Karpas-422 (cell line): ENCODE data around the gene S100A1. TPM values are rescaled to one million over a fixed set of nuclear protein-coding genes. Genes with fewer than 3 reads are reported as not detected.

Experiments used
- DNase-seq: peaks from one replicate; pipeline ENCODE4 v3.0.0-alpha.2; 2015
- H2AFZ ChIP-seq: fragments of 200-600 bp; sonication (generic); 2 replicates; pipeline ENCODE4 v1.6.1; 2014; ENCODE audit warnings: antibody characterized with exemption, low read length, mixed read lengths
- H3K27ac ChIP-seq: fragments of 200-600 bp; sonication (generic); 2 replicates; pipeline ENCODE4 v1.5.1; 2014; ENCODE audit warnings: mild to moderate bottlenecking, low read length, moderate library complexity
- H3K27me3 ChIP-seq: fragments of 200-600 bp; sonication (generic); 2 replicates; pipeline ENCODE4 v1.6.1; 2014; ENCODE audit warnings: low read length, mixed read lengths
- H3K36me3 ChIP-seq: fragments of 200-600 bp; sonication (generic); 2 replicates; pipeline ENCODE4 v1.6.1; 2014; ENCODE audit warnings: low read length, mixed read lengths; ENCODE audit not compliant: insufficient read depth
- H3K4me1 ChIP-seq: fragments of 200-600 bp; sonication (generic); 2 replicates; pipeline ENCODE4 v1.6.1; 2014; ENCODE audit warnings: mild to moderate bottlenecking, low read length, mixed read lengths
- H3K4me2 ChIP-seq: fragments of 200-600 bp; sonication (generic); 2 replicates; pipeline ENCODE4 v1.6.1; 2014; ENCODE audit warnings: low read length, low read depth, mild to moderate bottlenecking; ENCODE audit not compliant: poor library complexity, severe bottlenecking
- H3K4me3 ChIP-seq: fragments of 200-600 bp; sonication (generic); 2 replicates; pipeline ENCODE4 v1.5.1; 2014; ENCODE audit warnings: mild to moderate bottlenecking, antibody characterized with exemption, low read length, mixed read lengths
- H3K79me2 ChIP-seq: fragments of 200-600 bp; sonication (generic); 2 replicates; pipeline ENCODE4 v1.6.1; 2014; ENCODE audit warnings: mild to moderate bottlenecking, low read length, mixed read lengths
- H3K9ac ChIP-seq: fragments of 200-600 bp; sonication (generic); 2 replicates; pipeline ENCODE4 v1.6.0; 2014; ENCODE audit warnings: low read length
- H3K9me2 ChIP-seq: fragments of 200-600 bp; sonication (generic), shearing (Covaris generic); replicated peaks from 2 replicates; pipeline ENCODE4 v1.6.0; 2014; ENCODE audit warnings: mild to moderate bottlenecking, low read length, moderate library complexity; ENCODE audit not compliant: insufficient read depth
- H3K9me3 ChIP-seq: fragments of 300-700, 200-600 bp; sonication (generic); 2 replicates; pipeline ENCODE4 v1.6.1; 2014; ENCODE audit warnings: low read length, mixed read lengths
- H4K20me1 ChIP-seq: fragments of 200-600 bp; sonication (generic); 2 replicates; pipeline ENCODE4 v1.6.1; 2014; ENCODE audit warnings: mild to moderate bottlenecking, antibody characterized with exemption, low read length, low read depth; ENCODE audit not compliant: insufficient read depth
- total RNA-seq: library from RNA; depleted of rRNA; stranded (reverse); fragments of >200 nt; shearing (Covaris generic); gene quantifications from 2 replicates; pipeline ENCODE4 v1.2.3, GENCODE V29; 2014; ENCODE audit warnings: low replicate concordance

The S100A1 gene
- total RNA-seq, 1 experiment from 2014 or later, result 15.9 TPM

GRCh38 chr1:153612111-153612754 is 16.0 kb upstream of the S100A1 start:
- Histone ChIP-seq H2AFZ (no peak overlapping the region), H3K4me2 (no peak overlapping the region), H3K36me3 (no peaks in the 10 kb centered on the region), H3K9me2 (no peaks in the 10 kb centered on the region), H3K79me2 (no peaks in the 10 kb centered on the region), H4K20me1 (no peaks in the 10 kb centered on the region), H3K4me3 (no peak overlapping the region), H3K9ac (no peak overlapping the region), H3K27ac (no peak overlapping the region), H3K27me3 (no peaks in the 10 kb centered on the region), H3K9me3 (no peaks in the 10 kb centered on the region), H3K4me1 (peaks cover 4% of the 10 kb centered on the region)
- no peak for DNase-seq

- Histone ChIP-seq H3K9me2 (no peaks in the 10 kb centered on the region), H3K9ac (no peak within 1 kb of the TSS), H3K27me3 (no peaks in the 10 kb centered on the region), H2AFZ (no peak within 1 kb of the TSS), H3K4me2 (no peak within 1 kb of the TSS), H3K4me1 (peaks cover under 1% of the 10 kb centered on the region; the same call in 1 of the 2 replicates), H3K9me3 (no peaks in the 10 kb centered on the region), H3K4me3 (no peak within 1 kb of the TSS), H3K79me2 (no peaks in the 10 kb centered on the region), H3K36me3 (no peaks in the 10 kb centered on the region), H3K27ac (no peak within 1 kb of the TSS), H4K20me1 (no peaks in the 10 kb centered on the region)
- DNase-seq, result no peak
Observed at GRCh38 chr1:153612755-153613331, 15.4 kb upstream of the S100A1 start, which contains the start of gene S100A16. Gene S100A16 (minus strand): TSS chr1:153613137. CDS start chr1:153608151, 4,986 bp downstream.

- Histone ChIP-seq H3K9me3 (no peaks in the 10 kb centered on the region), H3K4me2 (no peak overlapping the region), H3K27ac (no peak overlapping the region), H3K9me2 (no peaks in the 10 kb centered on the region), H3K36me3 (no peaks in the 10 kb centered on the region), H3K9ac (no peak overlapping the region), H3K4me3 (no peak overlapping the region), H4K20me1 (no peaks in the 10 kb centered on the region), H2AFZ (no peak overlapping the region), H3K4me1 (no peaks in the 10 kb centered on the region), H3K27me3 (no peaks in the 10 kb centered on the region), H3K79me2 (no peaks in the 10 kb centered on the region)
- no peak for DNase-seq
Observed at GRCh38 chr1:153613406-153613805, 14.8 kb upstream of the S100A1 start.

DNA sequence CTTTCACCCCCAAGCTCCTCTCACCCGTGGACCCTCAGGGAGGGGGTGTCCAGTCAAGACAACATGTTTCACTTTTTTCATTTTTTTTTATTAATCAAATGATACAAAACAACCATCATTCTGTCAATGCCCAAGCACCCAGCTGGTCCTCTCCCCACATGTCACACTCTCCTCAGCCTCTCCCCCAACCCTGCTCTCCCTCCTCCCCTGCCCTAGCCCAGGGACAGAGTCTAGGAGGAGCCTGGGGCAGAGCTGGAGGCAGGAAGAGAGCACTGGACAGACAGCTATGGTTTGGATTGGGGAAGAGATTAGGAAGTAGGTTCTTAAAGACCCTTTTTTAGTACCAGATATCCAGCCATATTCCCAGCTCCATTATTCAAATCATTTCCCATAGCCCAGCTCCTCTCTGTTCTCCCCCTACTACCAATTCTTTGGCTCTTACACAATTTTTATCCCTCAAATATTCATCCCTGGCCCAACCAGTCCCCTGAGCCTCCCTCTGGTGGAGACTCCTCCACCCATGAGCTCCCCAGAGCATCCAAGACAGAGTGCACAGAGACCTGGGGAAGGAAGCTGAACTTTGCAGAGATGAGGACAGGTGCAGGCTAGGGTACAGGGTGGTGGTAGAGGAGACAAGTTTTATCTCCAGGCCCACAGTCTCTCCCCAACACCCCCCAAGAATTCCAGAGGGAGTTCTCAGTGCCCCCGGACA is 13.9 kb upstream of the S100A1 start:
- no peak for DNase-seq
- no peak overlapping the region for H3K4me2 ChIP-seq
- H3K27me3 ChIP-seq, result no peaks in the 10 kb centered on the region
- no peaks in the 10 kb centered on the region for H3K79me2 ChIP-seq
- no peaks in the 10 kb centered on the region for H3K36me3 ChIP-seq
- no peak overlapping the region for H3K9ac ChIP-seq
- H3K4me1 ChIP-seq, result no peaks in the 10 kb centered on the region
- no peak overlapping the region for H3K4me3 ChIP-seq
- H4K20me1 ChIP-seq, result no peaks in the 10 kb centered on the region
- no peaks in the 10 kb centered on the region for H3K9me3 ChIP-seq
- H3K9me2 ChIP-seq, result no peaks in the 10 kb centered on the region
- no peak overlapping the region for H3K27ac ChIP-seq
- H2AFZ ChIP-seq, result no peak overlapping the region

DNA sequence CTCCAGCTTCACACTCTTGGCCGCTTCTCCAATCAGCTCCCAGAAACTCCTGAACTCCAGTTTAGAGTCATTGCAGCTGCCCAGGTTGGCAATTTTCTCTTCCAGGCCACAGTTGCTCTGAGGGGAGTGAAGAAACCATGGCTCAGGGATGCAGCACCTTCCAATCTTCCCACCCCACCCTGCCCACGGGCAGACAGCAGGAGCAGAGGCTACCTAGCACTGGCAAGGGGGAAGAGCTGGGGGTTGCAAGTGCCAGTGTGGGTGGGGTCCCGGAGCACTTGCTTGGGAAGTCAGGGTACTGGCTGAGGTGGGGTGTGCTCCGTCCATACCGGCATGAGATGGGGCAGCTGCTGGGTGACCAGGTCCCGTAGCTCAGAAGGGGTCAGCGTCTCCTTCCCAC is 13.3 kb upstream of the S100A1 start:
- Histone ChIP-seq H3K79me2 (no peaks in the 10 kb centered on the region), H3K9me2 (no peaks in the 10 kb centered on the region), H3K4me2 (no peak overlapping the region), H3K27me3 (no peaks in the 10 kb centered on the region), H3K36me3 (no peaks in the 10 kb centered on the region), H3K9ac (no peak overlapping the region), H3K27ac (no peak overlapping the region), H3K4me1 (no peaks in the 10 kb centered on the region), H4K20me1 (no peaks in the 10 kb centered on the region), H3K9me3 (no peaks in the 10 kb centered on the region), H3K4me3 (no peak overlapping the region), H2AFZ (no peak overlapping the region)
- DNase-seq, result no peak

- Histone ChIP-seq H3K9me2 (no peaks in the 10 kb centered on the region), H4K20me1 (no peaks in the 10 kb centered on the region), H3K36me3 (no peaks in the 10 kb centered on the region), H3K4me3 (no peak overlapping the region), H3K9me3 (no peaks in the 10 kb centered on the region), H3K4me1 (no peaks in the 10 kb centered on the region), H3K27me3 (no peaks in the 10 kb centered on the region), H3K4me2 (no peak overlapping the region), H2AFZ (no peak overlapping the region), H3K79me2 (no peaks in the 10 kb centered on the region), H3K27ac (no peak overlapping the region), H3K9ac (no peak overlapping the region)
- DNase-seq, result no peak
Observed at GRCh38 chr1:153615406-153615805, 12.8 kb upstream of the S100A1 start.

- Histone ChIP-seq H3K4me3 (no peak within 1 kb of the TSS), H3K9ac (no peak within 1 kb of the TSS), H3K36me3 (no peaks in the 10 kb centered on the region), H2AFZ (no peak within 1 kb of the TSS), H3K27me3 (no peaks in the 10 kb centered on the region), H3K4me1 (no peaks in the 10 kb centered on the region), H3K9me2 (no peaks in the 10 kb centered on the region), H3K9me3 (no peaks in the 10 kb centered on the region), H4K20me1 (no peaks in the 10 kb centered on the region), H3K4me2 (no peak within 1 kb of the TSS), H3K79me2 (no peaks in the 10 kb centered on the region), H3K27ac (no peak within 1 kb of the TSS)
- DNase-seq, result no peak
Observed at GRCh38 chr1:153616144-153616916, 11.9 kb upstream of the S100A1 start, which contains the start of gene S100A14. Gene S100A14 (minus strand): TSS chr1:153616325. CDS start chr1:153615858, 467 bp downstream.

DNA sequence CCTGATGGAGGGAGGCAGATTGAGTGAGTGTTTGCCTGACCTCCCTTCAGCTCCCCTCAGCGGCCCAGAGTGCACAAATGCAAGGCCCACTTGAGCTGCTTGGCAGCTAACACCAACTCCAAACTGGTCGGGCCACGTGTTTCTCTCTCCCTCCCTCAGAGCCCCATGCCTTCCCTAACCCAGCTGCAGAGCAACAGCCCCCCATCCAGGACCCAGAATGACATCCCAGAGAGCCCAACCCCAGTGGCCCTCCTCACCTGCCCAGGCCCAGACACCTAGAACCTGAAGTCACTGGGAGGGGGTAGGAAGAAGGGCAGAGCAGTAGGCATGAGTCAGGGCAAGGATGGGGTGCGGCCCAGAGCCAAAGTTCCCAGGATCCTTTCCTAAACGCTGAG is 11.3 kb upstream of the S100A1 start:
- H3K9me2 ChIP-seq, result no peaks in the 10 kb centered on the region
- H2AFZ ChIP-seq, result no peak overlapping the region
- H3K27me3 ChIP-seq, result no peaks in the 10 kb centered on the region
- H3K4me1 ChIP-seq, result no peaks in the 10 kb centered on the region
- no peak overlapping the region for H3K27ac ChIP-seq
- H3K4me3 ChIP-seq, result no peak overlapping the region
- no peak overlapping the region for H3K4me2 ChIP-seq
- H3K9ac ChIP-seq, result no peak overlapping the region
- no peak for DNase-seq
- H3K79me2 ChIP-seq, result no peaks in the 10 kb centered on the region
- no peaks in the 10 kb centered on the region for H3K36me3 ChIP-seq
- no peaks in the 10 kb centered on the region for H4K20me1 ChIP-seq
- no peaks in the 10 kb centered on the region for H3K9me3 ChIP-seq
